ENCODE data around the gene BMP8B.

- TF ChIP-seq CTCF (conservative IDR thresholded peaks at IDR 0.05) (no peak), ZFX (IDR thresholded peaks at IDR 0.05) (no peak)
These were observed 43.6 kb upstream of the BMP8B start for GRCh38 chr1:39832294-39832693.
